HG03108 (cell line): ENCODE results near the gene ILDR2.

Experiments used
- ATAC-seq: cut with Tn5 transposase; IDR thresholded peaks from one replicate; pipeline ENCODE4 v1.9.1; 2021; ENCODE audit warnings: moderate library complexity; ENCODE audit not compliant: unreplicated experiment

The ILDR2 gene

DNA sequence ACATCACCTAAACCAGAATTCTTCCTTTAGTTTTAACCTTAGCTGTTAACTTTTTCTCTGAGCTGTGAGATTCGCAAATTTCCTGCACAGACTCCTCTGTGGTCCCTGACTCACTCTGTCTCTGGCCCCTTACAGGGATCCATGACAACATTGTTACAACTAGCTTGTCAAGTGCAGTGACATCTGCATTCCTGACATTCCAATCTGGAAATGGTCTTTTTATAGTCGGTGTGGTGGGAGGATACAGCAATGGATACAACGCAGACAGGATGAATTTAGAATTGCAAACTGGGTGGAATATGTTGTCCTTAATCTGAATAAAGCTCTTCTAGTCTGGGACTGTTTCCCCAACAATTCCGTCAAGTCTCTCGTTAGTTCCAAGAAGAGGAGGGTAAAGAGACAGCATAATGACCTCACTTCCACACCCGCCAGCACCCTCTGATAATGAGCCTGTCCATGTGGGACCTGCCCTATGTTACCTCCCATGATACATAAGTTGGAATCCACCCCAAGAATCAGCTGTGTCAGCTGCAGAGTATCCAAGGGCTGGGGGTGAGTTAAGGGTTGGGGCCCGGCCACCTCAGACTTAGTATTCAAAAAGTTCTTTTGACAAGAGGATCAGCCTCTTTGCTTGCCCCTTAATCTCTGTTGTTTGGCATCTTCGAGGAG, 49.4 kb downstream of the ILDR2 start:
- no peak for ATAC-seq

DNA sequence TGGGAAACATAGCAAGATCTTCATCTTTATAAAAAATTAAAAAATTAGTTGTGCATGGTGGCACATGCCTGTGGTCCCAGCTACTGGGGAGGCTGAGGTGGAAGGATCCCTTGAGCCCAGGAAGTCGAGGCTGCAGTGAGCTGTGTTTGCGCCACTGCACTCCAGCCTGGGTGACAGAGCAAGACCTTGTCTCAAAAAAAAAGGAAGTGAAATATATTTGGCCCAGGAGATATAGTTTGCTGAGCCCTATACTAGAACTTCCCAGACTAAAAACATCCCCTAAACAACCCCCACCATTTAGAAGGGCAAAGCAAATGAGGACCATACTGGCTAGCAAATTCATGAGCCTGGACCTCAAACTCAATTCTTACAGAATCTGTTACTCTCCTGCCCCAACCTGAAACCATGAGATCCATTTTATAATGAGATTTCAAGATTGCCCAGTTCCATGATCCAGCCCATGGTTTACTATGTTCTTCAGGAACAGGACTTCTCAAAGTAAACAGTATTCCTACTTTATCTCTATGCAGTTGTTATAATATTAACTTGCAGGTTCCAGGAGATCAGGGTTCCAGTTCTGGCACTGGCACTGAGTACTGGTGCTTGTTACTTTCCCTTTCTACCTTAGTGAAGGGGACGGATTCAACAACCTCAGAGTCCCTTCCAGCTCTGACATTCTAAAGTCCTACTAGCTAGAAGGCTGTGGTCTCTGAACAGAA, 50.4 kb downstream of the ILDR2 start:
- ATAC-seq: peak; percentile 91

DNA sequence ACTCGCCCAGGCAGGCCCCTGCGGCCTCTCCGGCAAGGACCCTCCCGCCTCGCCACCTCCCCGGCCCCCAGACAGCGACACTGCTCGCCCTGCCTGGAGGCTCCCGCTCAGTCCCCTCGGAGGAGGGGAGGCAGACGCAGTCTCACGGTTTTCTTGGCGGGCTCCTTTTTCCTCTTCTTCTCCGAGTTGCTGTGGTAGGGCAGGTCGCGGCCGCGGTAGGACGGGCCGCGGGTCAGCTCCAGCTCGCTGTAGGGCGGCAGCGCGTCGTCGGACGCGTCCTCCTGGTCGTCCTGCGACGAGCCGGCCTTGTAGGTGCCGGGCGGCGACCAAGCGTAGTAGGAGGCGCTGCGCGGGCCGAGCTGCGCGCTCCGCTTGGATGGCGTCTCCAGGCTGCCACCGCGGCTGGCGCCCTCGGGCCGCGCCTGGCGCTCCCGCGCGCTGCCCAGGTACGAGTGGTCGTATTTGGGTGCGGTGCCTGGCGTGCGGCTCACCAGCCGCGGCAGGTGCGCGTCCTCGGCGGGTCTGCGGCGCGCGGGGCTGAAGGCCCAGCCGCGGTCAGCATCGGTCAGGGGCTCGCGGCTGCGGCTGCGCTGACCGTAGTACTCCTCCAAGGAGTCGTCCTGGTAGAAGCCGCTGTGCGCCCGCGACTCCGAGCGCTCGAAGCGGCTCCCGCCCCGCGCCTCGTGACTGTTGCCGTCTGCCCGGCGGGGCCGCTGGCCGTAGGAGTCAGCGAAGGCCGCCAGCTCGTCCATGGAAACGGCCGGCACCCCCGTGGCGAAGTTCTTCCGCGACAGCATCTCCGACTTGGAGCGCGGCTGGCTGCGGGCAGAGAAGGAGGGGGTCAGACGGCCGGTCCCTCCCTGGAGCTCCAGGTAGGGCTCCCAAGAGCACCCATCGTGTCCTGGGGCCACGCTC, 54.5 kb downstream of the ILDR2 start:
- no peak for ATAC-seq

DNA sequence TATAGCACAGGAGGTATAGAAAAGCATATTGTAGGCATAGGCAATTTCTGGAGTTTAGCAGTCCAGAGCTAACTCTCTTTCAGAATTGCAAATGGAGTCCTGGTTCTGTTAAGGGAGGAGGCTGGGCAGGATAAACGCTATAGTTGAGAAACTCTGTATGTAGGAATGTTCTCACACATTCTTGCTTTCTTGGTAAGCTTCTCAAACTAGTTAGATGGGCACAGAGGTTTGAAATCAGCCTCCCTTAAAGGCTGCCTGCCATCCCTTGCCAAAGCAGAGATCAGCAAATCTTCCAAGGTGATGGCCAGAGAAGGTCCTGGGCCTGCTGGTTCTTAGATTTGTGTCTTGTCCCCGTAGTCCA, 56.4 kb downstream of the ILDR2 start:
- ATAC-seq: no peak

DNA sequence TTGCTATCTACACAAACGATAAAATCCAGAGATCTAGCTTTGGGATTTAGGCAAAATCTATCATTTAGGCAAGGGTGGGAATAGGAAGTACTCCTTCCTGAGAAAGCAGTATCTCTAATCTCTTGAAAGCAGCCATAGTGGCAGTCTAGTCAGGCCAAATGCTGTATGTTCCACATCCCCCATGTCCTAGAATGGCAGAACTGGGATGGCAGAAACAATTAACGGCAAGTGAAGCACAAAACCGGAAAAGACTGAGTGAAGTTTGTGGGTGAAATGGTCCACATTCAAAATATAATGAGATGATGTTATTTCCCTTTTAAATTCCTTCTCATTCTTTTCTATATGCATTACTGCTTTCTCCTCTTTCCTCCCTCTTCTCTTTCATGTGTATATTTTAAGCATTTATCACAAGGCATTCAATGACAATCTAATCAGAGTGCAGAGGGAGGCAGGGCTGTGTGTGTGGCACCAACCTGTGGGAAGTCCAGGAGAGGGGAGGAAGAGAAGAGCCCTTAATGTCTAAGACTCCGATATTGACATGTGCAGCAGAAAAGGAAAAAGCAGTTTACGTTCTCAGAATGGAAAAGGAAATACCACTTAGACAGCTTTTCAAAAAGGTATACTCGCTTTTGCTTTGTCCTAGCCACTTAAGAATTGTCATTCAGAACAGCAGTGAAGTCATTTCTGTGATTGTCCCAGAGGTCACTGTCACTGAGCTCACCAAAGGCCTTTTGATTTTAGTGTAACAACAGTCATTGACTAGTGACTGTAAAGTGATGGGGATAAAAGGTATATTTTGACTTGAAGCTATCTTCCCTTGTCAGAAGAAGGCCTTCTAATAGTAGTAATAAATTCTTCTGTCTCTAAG, 57.0 kb downstream of the ILDR2 start:
- ATAC-seq: no peak

DNA sequence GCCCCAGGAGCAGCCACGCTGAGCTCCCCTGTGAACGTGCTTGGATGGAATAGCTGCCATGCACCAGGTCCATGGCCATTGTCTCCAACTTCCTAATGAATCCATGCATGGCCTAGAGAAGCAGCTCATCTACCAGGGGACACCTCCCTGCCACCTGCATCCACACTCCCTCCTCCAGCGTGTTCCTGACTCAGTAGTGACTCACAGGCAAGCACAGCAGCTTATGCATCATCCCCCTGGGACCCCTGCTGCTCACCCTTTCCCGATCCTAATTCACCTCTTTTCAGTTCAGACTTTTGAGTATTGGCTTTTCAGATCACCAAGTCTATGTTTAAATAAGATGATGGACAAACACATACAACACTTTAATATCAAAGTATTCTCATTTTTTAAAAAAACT, 59.4 kb downstream of the ILDR2 start:
- ATAC-seq: no peak

DNA sequence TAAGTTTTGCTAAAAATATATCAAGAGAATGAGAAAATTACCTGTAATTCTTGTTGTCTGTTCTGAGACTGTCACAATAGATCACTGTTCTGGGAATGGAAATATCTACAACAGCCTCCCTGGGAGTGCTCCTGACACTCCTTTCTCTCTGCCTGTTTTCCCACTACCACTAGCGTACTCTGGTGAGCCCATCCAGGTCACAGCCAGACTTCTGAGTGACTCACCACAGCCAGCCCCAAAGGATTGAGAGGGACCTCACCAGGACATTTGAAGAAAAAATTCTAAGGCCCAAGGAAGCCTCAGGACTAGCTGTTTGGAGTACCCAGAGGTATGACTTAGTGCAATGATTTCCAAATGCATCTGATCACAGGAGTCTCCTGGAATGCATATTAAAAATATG, 60.3 kb downstream of the ILDR2 start:
- no peak for ATAC-seq

DNA sequence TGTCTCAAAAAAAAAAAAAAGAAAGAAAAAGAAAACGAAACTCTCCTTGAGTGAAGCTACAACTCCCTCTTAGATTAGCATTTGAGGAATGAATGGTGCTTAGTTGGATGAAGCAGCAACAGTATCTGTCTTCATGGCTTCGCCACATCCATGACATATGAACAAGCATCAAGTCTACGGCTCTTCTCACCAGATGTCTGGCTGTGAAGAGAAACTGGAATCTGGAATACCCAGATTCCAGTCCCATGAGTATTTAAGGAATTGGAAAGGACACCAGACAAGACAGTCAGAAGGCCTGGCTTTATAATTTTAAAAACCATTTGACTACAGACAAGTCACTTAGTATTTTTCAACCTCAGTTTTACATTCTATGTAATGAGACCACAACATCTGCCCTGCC, 61.2 kb downstream of the ILDR2 start:
- no peak for ATAC-seq

DNA sequence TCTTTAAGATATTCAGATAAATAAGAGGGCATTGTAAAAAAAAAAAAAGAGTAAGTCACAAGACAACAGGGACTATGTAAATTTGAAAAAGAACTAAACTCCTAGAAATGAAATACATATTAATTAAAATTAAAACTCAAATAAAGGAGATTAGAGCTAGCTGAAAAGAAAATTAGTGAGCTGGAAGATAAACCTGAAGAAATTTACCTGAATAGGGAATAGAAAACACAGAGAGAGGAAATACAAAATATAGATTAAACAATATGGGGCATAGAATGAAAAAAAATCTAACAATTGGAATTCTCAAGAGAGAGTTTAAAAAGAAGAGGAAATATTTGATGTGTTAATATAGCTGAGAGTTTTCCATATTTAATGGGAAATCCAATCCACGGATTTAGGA, 63.7 kb downstream of the ILDR2 start:
- no peak for ATAC-seq

DNA sequence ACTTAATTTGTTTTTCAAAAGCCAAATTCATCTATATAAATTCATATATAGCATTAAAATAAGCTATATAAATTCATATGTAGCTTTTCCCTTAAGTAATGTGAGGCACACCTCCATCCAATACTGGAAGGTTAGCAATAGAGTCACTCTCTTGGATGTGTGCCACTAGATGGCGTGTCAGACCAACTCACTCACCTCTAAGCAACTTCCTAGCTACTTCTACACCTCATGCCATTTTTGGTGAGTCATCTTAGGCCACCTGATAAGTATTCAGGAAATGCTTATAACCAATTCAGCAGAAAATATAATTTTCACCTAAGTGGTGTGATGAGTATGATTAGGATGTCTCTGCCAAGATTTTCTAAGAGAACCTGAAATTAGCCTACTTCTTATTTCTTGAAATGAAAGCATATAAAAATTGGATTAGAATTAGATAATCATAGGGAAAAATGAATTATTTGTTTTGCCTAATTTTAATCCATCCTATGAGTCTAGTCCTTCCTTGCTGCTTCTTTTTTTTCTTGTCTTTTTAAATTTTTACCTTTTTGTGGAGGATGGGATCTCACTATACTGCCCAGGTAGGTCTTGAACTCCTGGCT, 64.8 kb downstream of the ILDR2 start:
- ATAC-seq: peak; percentile 84

DNA sequence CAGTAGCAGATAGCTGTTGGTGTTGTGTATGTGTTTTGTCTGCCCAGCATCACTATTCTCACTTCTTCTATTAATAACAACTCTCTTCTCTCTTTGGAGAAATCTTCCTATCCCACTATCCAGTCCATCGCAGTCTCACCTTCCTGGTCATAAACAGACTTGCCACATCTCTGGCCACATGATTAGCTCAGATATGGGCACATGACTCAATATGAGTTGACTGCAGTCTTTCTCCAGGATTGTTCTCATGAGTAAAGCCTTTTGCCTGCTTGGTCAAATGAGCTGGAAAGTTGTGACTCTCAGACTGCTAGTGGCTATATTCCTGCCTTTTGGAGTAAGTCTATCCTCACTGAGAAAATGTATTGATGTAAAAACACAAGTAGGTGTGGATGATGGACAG, 66.4 kb downstream of the ILDR2 start:
- ATAC-seq: no peak

DNA sequence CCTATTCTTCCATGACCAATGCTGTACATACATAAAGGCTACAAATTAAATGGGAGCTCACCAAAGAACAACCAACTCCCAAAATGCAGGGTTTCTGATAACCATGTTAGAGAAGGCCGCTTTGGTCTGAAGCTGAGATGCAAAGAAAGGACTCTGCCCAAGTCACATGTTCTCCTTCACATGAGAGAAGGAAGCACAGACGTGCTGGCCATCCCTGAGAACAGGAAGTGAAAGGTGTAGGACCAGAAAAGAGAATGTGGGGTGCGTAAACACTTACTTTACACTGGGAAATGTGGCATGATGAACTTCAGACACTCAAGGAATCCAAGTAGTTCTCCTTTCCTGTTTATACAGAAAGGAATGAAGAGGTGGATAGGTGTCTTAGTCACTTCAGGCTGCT, 67.6 kb downstream of the ILDR2 start:
- ATAC-seq: no peak

DNA sequence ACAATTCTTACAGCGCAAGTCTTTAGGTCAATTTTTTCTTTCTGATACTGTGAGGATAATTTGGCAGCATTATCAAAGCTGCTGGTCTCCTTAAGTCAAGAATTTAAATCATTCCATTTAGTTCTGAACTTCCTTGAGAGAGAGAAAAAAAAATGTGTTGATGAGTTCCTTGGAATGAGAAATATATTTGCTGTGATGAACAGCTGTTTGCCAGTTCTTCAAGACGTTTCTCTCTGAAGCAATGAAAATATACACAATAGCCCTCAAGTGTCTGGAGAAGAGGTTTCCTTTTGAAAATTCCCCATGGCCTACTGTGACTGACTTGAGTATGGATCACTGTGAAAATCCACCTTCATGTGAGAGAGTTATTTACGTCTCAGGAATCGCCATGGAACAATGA, 68.3 kb downstream of the ILDR2 start:
- ATAC-seq: no peak

DNA sequence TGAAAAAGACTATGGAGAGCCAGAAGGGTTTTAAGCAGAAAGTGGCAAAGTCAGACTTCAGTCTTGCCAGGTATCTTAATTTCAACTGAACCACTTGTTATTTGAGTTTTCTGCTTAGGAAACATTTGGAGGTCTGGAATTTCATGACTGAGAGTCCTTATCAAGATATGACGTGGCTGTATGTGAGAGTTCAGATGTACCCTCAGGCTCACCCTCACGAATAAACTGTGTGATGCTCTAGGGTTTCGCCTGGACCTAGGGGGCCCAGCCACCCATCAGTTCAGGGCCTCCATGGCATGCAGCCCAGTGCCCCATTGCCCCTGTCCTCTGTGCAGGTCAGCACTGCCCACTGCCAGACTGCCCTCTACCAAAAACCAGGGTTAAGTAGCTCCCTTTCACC, 68.7 kb downstream of the ILDR2 start:
- no peak for ATAC-seq

DNA sequence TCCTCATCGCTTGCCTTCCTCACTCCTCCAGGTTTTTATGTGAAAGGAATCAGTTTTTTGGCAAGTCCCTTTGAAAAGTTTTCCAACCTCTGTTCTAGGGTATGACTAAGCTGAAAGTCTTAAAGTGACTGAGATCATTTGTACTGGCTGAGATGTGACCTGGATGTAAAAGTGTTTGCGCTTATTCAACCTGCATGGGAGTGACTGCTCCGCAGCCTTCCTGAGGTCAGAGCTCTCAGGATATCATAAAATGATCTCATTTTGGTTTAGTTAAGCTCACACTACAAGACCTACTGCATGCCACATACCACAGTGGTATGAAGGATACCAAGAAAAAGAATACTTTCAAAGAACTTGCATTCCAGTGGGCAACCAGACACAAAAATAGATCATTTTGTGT, 69.4 kb downstream of the ILDR2 start:
- no peak for ATAC-seq

DNA sequence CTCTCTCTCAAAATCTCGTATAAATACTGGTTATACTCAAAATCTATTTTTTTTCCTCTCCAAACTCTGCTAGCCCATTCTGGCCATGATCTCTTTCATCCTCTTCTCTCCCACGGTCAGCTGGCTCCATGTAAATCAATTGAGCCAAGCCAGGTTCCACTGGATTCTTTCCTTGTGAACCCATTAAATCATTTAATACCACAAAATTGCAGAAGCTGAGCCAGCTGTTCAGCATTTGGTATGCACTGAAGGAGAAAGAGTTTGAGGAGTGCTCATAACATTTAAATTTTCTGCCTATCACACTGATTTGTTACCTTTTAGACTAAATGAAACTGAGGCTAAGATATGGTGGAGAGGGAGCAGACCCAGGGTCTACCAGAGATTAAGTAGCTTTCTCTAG, 70.2 kb downstream of the ILDR2 start:
- ATAC-seq: no peak

DNA sequence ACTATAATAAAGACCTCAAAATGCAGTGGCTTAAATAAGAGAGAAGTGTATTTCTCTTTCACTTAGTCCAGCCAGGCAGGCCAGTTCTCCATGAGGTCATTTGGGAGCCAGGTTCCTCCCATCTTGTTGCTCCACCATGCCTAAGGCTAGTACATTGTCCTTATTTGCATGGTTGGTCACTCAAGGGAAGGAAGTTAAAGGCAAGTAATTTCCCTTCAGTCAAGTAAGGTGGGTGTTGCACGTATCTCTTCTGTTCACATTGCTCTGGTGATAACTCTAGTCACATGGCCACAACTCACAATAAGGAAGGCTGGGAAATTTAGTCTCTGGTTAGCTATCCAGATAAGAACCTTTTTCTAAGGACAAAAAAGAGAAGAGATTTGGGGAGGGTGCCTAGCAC, 72.1 kb downstream of the ILDR2 start:
- ATAC-seq: no peak

DNA sequence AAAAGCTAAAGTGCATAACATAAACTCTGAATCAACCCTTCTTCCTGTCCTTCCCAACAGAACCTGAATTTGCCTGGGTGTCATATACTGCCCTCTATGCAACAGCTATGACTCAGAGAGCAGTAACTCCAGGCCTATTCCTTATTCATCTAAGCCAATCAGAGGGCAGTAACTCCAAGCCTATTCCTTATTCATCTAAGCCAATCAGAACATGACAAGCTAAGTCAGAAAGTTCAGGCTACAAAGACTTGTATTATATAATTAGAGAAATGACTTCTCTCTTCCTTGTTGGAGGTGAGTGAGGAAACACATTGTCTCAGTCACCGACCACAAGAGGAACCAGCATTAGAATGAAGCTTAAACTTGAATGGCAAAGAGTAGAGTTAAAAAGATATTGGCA, 73.1 kb downstream of the ILDR2 start:
- no peak for ATAC-seq

DNA sequence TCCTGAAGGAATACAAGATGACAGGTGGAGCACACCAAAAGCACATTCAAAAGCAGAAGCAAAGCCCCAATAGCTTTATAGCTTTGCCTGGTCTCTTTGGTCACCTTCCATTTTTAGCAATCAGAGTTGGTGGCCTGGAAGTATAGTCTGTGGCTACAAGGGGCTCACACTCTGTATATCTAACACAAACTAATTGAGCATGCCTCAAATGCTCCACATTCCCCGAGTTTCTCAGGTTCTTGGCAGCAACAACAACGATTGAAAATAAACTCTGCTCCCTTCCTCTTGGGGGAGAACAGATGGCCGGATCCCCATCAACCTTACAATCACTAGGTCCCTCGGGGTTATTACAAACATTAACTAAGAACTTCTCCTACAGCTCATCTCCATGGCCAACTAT, 74.4 kb downstream of the ILDR2 start:
- ATAC-seq: no peak

DNA sequence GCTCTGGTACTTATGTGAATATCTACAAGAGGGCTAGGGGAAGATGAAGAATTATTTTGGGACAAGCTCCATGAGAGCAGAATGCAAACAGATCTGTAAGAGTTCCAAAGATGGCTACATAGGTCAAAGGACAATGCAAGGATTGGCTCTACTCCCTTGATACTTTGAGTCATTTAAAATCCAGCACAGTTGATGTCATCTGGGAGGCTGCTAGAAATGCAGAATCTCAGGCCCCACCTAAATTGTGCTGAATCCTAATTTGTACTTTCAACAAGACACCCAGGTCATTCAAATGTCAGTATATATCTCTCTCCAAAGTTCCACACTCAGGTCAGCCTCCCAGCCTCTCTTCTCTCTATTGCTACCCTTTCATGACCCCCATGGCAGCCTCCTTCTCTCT, 75.6 kb downstream of the ILDR2 start:
- no peak for ATAC-seq

DNA sequence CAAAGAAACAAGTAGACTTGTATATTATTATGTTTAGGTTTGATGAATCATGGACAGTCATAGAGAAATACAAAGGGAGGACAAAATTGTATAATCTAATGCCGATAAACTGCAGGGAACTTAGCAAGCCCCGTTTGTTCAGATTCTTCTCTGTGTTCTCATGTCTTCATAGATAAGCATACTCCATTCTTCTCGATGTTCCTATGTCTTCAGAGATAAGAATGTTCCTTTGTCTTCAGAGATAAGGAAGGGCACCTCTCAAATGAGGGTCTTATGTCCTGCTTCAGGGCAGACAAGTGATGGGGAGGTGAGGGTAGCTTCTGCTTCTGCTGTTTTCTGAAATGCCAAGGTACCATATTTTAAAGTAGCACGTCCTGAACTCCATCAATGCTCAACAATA, 79.6 kb downstream of the ILDR2 start:
- no peak for ATAC-seq
